ENCODE data around the gene ANKRD34C.
"Not testable (repeated sequence)": the region's sequence is repeated elsewhere in the genome, so short reads cannot be mapped to it uniquely, and the experiment has no call there.

ANKRD34C gene

DNA sequence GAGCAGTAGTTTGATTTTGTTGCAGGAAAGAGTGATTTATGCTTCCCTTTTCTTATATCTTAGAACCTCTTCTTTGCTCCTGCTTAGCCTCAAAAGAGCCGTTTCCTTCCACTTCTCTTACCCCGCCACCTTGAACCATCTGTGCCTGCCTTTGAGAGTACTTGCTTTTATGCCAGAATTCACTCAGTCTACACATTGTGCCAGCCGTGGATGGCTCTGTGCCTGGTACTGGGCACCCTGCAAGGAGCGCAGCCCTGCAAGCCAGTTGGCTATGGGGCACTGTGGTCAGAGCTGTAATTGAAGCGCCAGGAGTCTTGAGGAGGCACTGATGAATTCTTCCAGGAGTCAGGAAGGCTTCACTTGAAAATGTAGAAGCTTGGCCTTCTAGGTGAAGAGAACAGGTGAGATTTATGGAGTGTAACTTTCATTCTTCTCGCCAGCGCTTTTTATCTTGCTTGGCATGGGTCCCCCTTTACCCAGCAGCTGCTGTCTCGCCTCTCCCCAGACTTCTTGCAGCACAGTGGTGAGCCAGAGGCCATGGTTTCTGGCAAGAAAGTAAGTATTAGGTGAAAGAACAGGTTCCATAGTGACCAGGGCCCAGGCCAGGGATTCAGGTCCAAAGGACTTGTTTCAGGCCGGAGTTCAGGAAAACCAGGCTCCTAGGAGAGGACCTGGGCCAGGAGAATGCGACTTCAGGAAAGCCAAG is 33.3 kb downstream of the ANKRD34C start:
- Mint-ChIP-seq H3K9me3 (no peaks in the 10 kb centered on the region), H3K36me3 (ENCODE audit: insufficient read depth) (peaks cover 25% of the 10 kb centered on the region), H3K4me1 (peaks cover 75% of the 10 kb centered on the region), H3K4me3 (no peak overlapping the region), H3K27me3 (no peaks in the 10 kb centered on the region), H3K27ac (ENCODE audit: low read depth) (no peak overlapping the region)
- DNase-seq (ENCODE audit: low spot score in 2 of 2): no peak
- no peak for ATAC-seq (replicated peaks; ENCODE audit: extremely low read depth, poor library complexity, severe bottlenecking)

DNA sequence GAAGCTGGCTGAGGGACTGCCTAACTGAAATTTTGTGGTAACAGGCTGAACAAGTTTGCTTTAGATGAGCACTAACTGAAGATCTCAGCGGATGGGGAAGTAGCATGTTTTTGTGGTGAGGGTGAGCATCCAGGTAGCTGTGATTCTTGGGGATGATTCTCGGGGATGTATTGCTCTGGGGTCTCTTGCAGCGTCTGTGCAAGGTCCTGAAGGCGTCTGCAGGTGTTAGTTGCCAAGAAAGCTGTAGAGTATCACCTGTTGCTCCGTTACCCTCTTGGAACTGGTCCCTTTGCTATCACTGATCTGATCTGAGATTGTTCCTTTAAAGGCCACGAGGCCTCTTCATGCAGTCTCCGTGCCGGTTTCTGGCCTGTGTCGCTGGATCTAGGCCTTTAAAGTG is 34.3 kb downstream of the ANKRD34C start:
- no peaks in the 10 kb centered on the region for H3K27me3 Mint-ChIP-seq
- no peak overlapping the region for H3K27ac Mint-ChIP-seq (ENCODE audit: low read depth)
- ATAC-seq (replicated peaks; ENCODE audit: extremely low read depth, poor library complexity, severe bottlenecking): no peak
- H3K36me3 Mint-ChIP-seq (ENCODE audit: insufficient read depth): peaks cover 25% of the 10 kb centered on the region
- no peak for DNase-seq (ENCODE audit: low spot score in 2 of 2)
- no peak overlapping the region for H3K4me3 Mint-ChIP-seq
- no peaks in the 10 kb centered on the region for H3K9me3 Mint-ChIP-seq
- peaks cover 73% of the 10 kb centered on the region for H3K4me1 Mint-ChIP-seq

DNA sequence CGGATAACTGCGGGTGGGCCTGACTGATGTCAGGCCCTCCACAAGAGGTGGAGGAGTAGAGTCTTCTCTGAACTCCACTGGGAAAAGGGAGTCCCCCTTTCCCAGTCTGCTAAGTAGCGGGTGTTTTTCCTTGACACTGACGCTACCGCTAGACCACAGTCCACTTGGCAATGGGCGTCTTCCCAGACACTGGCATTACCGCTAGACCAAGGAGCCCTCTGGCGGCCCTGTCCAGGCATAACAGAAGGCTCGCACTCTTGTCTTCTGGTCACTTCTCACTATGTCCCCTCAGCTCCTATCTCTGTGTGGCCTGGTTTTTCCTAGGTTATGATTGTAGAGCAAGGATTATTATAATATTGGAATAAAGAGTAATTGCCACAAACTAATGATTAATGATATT is 37.5 kb downstream of the ANKRD34C start:
- Mint-ChIP-seq H3K4me1 (peaks cover 53% of the 10 kb centered on the region), H3K36me3 (ENCODE audit: insufficient read depth) (peaks cover 23% of the 10 kb centered on the region)
- not testable (repeated sequence) for H3K9me3 Mint-ChIP-seq; DNase-seq (ENCODE audit: low spot score in 2 of 2); ATAC-seq (replicated peaks; ENCODE audit: extremely low read depth, poor library complexity, severe bottlenecking); H3K27me3 Mint-ChIP-seq; H3K4me3 Mint-ChIP-seq; H3K27ac Mint-ChIP-seq (ENCODE audit: low read depth)

DNA sequence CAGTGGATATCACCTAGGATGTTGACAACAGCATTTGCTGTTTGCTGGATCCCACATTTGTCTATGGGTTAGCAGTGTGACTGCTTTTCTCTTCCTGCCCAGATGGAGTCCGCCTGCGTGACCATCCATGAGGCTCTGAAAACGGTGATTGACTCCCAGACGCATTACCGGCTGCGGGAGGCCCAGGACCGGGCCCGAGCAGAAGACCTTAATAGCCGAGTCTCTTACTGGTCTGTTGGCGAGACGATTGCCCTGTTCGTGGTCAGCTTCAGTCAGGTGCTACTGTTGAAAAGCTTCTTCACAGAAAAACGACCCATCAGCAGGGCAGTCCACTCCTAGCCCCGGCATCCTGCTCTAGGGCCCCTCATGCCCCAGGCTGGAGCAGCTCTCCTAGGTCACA is 39.4 kb downstream of the ANKRD34C start:
- H3K36me3 Mint-ChIP-seq (ENCODE audit: insufficient read depth): peaks cover 20% of the 10 kb centered on the region
- ATAC-seq (replicated peaks; ENCODE audit: extremely low read depth, poor library complexity, severe bottlenecking) (no peak), DNase-seq (ENCODE audit: low spot score in 2 of 2) (no peak)
- no peaks in the 10 kb centered on the region for H3K27me3 Mint-ChIP-seq
- H3K4me3 Mint-ChIP-seq: no peak overlapping the region
- H3K4me1 Mint-ChIP-seq: peaks cover 41% of the 10 kb centered on the region
- no peaks in the 10 kb centered on the region for H3K9me3 Mint-ChIP-seq
- H3K27ac Mint-ChIP-seq (ENCODE audit: low read depth): no peak overlapping the region

DNA sequence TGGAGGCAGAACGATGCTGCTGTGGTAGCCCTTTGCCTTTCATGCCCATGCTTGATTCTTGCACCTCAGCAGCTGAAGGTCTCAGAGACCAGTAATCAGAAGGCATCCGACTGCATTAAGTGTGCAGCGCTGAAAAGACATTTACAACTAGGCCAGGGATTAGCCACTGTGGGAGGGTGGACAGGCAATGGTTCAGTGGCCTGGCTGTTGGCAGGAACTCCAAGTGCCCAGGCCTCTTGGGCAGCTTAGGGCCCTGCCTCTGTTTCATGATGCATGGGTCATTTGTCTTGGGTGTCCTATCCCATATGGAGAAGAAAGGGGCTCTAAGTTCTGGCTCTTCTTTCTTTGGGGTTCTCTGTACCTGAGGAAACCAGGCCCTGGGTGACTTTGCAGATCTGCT is 39.8 kb downstream of the ANKRD34C start:
- Mint-ChIP-seq H3K4me1 (peaks cover 37% of the 10 kb centered on the region), H3K36me3 (ENCODE audit: insufficient read depth) (peaks cover 20% of the 10 kb centered on the region), H3K4me3 (no peak overlapping the region), H3K9me3 (no peaks in the 10 kb centered on the region), H3K27ac (ENCODE audit: low read depth) (no peak overlapping the region), H3K27me3 (no peaks in the 10 kb centered on the region)
- ATAC-seq (replicated peaks; ENCODE audit: extremely low read depth, poor library complexity, severe bottlenecking) (no peak), DNase-seq (ENCODE audit: low spot score in 2 of 2) (no peak)

DNA sequence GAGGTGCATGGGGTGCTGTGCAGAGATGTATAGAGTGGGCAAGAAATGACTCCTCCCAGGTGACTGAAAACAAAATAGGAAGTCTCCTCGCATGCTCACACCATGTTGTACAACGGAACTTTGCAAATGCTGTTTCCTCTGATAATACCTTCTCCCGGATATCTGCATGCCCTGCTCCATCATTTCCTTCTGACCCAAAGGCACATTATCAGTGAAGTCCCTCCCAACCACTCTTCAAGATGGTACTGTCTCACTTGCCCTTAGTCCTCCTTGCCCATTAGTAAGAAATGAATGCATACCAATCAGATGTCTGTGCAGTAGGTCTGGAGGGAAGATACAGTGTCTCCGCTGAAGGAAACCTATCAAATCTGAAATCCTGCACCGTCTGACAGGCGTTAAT is 40.4 kb downstream of the ANKRD34C start:
- no peak for DNase-seq (ENCODE audit: low spot score in 2 of 2)
- no peak for ATAC-seq (replicated peaks; ENCODE audit: extremely low read depth, poor library complexity, severe bottlenecking)
- Mint-ChIP-seq H3K4me1 (peaks cover 30% of the 10 kb centered on the region), H3K27me3 (no peaks in the 10 kb centered on the region), H3K9me3 (no peaks in the 10 kb centered on the region), H3K27ac (ENCODE audit: low read depth) (no peak overlapping the region), H3K36me3 (ENCODE audit: insufficient read depth) (peaks cover 18% of the 10 kb centered on the region), H3K4me3 (no peak overlapping the region)

DNA sequence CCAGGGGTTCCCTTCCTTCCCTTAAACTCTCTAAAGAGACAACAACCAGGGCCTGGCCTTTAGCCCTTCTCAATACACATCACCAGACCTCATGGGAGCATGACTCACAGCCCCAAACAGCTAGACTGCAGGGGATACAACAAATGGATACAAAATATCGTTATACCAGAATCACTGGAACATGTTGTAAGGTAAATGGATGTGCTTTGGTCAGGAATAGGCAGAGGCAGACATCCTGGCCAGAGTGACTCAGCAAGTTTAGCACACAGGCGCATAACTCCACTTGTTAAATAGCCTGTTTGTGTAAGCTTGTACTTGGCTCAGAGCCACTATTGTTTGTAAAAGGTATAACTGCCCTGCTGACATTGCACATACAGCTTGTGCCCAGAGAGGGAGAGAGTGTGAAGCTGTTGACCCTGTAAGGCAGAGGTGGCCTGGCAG is 46.7 kb downstream of the ANKRD34C start:
- Mint-ChIP-seq H3K4me3 (no peak overlapping the region), H3K27me3 (no peaks in the 10 kb centered on the region), H3K36me3 (ENCODE audit: insufficient read depth) (peaks cover 6% of the 10 kb centered on the region), H3K4me1 (peaks cover 4% of the 10 kb centered on the region), H3K9me3 (no peaks in the 10 kb centered on the region), H3K27ac (ENCODE audit: low read depth) (no peak overlapping the region)
- ATAC-seq (replicated peaks; ENCODE audit: extremely low read depth, poor library complexity, severe bottlenecking): no peak
- DNase-seq (ENCODE audit: low spot score in 2 of 2): no peak
